HPDE6-E6E7 (cell line): ENCODE results near the gene CHD2.

ENCODE experiments used
- DNase-seq: peaks from one replicate; pipeline ENCODE4 v3.0.0; 2011; ENCODE audit warnings: missing footprints; ENCODE audit errors: extremely low spot score

Gene CHD2

DNA sequence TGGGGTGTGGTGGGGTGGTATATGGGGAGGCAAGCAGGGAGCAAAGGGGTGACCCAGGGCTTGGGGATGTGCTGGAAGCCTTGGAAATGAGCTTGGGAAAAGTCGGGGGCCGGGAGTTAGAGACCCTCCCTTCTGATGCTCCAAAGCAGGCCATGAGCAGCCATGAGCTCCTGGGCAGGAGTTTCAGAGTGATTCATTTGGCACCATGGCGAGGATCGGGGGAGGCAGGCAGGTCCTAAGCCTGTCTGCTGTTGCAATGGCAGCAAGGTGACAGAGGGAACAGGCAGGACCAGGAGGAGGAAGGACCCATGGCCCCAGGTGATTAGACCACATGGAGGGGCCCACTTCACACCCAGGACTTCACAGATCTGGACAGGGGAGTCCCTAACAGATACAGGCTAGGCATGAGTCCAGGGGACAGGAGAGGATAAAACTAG, 167.5 kb downstream of the CHD2 start:
- no peak for DNase-seq

DNA sequence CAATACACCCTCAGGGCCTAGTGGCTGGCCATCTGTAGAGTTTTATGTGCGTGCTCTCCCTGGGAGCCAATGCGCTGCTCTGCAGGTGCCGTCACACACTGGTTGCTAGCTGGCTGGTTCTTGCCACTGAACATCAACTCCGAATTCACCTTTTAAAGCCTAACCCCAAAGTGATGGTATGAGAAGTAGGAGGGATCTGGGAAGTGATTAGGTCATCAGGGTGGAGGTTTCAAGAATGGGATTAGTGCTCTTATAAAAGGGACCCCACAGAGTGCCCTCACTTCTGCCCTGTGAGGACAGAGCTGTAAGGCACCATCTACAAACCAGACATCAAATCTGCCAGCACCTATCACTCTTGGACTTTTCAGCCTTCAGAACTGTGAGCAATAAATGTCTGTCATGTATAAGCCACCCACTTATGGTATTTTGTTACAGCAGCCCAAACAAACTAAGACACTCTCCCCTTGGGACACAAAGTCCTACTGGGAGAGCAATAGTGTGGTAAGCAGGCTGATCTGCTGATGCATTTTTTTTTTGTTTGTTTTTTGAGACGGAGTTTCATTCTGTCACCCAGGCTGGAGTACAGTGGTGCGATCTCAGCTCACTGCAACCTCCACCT, 168.6 kb downstream of the CHD2 start:
- no peak for DNase-seq

DNA sequence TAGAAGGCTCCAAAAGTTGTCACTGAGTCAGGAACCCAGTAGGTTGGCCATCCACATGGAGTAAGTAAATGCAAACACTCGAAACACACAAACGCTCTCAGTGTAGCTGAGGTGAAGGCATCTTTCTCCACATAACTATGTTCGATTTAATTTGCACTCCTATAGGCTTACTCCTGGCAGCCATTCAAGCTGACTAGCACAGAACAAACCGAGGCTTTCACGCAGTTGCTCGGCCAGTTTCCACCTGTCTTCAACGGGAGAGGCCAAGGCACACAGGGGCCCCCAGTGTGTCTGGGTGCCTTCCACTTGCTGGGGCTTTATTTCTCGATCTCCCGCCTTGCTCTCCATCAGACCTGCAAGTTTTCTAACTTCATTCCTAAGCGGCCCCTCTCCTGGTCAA, 170.0 kb downstream of the CHD2 start:
- DNase-seq: no peak

DNA sequence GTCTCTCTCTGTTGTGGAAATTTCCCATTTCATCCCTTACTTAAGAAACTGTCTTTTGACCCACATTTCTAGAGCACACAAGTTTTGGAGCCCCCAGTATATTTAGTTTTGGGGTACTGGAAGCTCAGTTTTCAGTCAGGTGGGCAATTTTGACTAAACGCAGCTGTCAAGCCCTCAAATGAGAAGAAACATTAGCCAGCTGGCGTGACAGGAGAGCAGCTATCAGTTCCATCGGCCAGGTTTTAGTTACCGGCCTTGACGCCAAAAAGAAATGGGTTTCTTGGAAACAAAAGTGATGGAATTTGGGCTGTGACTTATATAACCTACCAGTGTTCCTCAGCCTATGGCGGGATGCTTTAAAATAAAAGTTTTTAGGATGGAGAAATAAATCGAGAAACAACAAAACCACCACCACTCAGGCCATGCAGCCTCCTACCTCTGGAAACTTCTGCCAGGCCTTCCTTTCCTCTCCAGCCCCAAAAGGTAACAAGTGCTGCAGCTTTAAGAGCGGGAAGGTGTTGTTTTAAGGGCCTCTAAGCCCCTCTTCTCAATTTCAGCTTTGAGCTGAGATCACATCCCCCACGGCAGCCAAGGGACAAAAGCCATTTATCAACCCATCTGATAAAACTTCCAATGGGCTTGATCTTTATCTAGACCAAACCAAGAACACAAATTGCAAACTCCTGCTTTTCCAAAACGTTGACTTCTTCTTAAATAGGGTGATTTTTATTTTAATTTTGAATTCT, 170.6 kb downstream of the CHD2 start:
- no peak for DNase-seq

DNA sequence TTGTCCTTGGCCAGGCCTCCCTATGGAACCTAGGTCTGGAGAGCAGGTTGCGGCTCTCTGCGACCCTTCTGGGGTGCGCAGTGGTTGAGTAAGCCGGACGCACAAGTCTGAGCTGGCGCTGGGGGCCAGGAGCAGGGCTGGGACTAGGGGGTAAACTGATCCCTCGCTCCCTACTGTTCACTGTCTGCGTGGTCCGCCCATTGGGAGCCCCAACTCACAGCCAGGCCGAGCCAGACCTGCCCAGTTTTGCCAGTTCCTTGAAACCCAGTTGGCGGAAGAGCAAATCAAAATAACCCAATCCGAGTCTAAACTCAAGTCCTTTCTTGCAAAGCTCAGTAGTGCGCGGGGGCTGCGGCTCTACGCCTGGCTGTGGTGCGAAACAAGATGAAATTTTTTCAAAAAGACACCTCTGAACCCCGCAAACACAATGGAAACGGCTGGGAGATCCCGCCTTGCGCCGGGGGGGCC, 171.4 kb downstream of the CHD2 start:
- no peak for DNase-seq

DNA sequence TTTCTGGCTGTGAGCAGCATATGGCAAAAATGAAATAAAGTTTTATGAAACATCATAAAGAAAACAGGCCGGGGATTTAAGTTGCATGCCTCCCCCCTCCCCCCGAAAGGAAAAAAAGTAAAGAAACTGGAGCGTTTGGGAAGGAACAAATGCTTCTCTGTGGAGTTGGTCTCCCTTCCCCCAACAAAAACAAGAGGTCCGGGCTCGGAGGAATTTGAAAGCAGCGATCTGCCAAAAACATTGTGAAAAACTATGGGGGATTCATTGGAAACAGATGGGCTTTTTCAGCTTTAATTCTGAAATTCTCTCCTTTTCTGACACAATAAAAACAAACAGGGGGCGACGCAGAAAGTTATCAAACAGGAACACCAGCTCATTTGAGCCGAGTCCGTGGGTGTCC, 171.9 kb downstream of the CHD2 start:
- no peak for DNase-seq

DNA sequence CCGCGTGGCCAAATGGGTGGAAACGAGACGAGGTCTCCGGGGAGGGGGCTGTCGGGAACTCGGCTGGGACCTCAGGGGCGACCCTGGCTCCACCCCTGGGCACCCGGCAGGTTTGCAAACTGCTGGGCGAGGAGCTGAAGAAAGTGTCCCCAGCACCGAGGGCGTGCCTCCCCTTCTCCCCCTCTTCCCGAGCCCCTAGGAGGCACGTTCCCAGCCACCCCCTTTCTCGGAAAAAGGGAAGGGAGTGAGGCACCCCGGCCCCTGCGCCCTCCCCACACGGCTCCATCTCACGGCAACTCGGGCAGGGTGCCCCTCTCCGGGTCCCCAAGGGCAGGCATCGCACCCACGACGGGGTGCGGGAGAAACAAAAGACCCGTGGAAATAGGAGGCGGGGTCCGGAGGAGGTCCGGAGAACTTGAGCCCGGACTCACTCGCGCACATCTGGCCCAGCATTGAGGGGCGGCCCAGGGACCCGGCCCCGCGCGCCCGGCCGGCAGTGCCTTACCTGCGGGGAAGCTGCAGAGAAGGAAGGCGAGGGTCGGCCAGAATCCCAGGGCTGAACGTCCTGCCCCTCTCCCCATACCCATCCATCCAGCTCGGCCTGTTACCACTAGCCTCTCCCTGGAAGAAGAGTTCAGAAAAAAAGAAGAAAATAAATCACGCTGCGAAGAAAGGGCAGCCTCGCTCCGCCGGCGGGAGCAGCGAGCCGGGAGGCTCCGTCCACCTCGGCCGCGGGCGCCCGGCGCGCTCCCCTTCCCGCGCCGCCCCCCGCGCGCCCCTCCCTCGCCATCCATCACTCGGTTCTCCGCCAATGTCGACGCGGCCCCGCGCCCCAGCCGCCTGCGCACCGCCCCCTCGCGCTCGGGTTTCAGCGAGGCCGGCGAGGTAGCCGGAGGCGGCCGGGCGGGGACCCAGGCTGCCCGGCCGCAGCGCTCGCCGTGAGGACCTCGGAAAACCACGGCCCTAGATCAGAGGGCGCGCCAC, 172.6 kb downstream of the CHD2 start:
- peak; percentile 34 for DNase-seq

DNA sequence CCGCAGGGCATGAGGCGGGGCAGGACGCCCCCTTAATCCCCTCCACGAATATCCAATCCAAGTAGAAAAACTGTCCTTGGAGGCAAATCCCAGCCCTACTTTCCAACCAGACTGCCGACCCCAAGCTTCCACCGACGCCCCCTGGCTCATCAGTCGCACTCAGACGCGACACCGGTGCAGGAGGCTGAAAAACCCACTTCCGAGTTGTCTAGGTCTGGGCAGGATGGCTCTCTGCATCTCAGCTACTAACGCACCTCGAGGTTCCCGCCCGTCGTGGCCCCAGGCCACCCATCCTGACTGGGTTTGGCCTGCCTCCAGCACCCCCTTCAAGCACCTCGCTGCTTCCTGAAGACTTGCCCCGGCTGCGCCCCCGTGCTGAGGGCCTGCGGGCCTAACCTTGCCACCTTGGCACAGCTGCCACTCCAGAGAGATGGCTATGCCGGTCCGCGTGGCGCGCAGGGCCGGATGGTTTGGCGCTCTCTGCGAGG, 173.4 kb downstream of the CHD2 start:
- DNase-seq: no peak

DNA sequence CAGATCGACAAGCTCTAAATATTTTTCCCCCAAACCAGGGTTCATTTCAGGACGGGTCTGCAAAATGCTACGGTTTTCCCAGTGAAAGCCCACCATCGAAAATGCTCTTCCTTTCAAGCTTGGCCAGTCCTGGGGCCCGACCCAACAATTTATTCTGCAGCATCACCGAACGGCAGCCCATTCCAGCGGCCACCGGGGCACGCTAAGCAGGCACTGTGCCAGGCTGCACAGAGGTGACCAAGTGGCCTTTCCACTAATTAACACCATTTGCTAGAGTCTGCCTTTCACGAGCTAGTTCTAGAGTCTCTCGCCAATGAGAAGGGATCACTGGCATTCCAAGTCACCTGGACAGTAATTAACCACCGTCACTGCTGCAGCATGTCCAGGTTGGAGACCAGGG, 174.5 kb downstream of the CHD2 start:
- no peak for DNase-seq

DNA sequence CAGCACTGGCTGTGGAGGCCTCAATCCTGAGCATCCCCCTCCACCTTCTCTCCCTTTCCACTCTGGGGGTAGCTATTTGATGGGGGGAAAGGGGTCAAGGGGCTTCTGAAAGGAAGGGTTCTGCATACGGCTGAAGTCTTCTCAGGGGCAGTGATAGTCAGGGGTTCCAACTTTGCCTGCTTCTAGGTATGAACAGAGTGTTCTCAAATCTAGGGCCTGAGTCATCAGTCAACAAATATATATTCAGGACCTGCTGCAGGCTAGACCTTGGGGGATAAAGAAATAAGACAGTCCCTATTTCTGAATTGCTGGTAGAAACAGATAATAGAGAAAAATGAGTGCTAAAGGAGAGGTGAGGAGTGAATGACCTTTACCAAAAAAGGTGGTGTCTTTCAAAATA, 176.1 kb downstream of the CHD2 start:
- no peak for DNase-seq

DNA sequence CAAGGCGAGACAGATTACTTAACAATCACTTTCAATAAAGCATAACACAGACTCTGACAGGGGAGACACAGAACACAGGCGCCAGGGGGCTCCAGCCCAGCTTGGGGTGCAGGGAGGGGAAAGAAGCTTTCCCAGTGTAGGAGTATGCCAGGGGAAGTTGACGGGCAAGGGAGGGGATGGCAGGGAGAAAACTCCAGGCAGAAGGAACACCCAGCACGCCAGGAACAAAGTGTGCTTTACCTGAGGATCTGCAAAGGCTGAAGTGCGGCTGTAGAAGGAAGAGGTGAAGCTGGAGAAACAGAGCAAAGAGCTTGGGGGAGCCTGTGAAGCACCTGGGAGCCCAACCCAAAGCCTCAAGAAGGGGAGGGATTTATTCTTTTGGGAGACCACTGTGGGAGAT, 176.8 kb downstream of the CHD2 start:
- no peak for DNase-seq
